Subcutaneous abdominal adipose tissue (tissue), 5 donors: ENCODE data around the gene RPL34.

ENCODE experiments used
- H3K27ac ChIP-seq: one replicate; pipeline ENCODE4 v1.7.0; 2013; ENCODE audit warnings: low read depth, mild to moderate bottlenecking, inconsistent platforms, low read length, moderate library complexity
- H3K27me3 ChIP-seq, 5 donors: one replicate each; pipeline ENCODE4 v1.7.0; 2013; ENCODE audit warnings: low read length in 5 of 5, inconsistent platforms in 1 of 5; ENCODE audit not compliant: control insufficient read depth in 5 of 5, insufficient read depth in 4 of 5
- H3K36me3 ChIP-seq, 5 donors: one replicate each; pipeline ENCODE4 v1.7.0; 2013; ENCODE audit warnings: low read length in 5 of 5; ENCODE audit not compliant: control insufficient read depth in 5 of 5, insufficient read depth in 5 of 5
- H3K4me1 ChIP-seq, 5 donors: one replicate each; pipeline ENCODE4 v1.7.0; 2013; ENCODE audit warnings: low read length in 5 of 5, mild to moderate bottlenecking in 3 of 5, moderate library complexity in 1 of 5; ENCODE audit not compliant: control insufficient read depth in 5 of 5, insufficient read depth in 5 of 5
- H3K4me3 ChIP-seq, 5 donors: one replicate each; pipeline ENCODE4 v1.7.0; 2013; ENCODE audit warnings: low read length in 5 of 5, low read depth in 1 of 5
- H3K9ac ChIP-seq, 5 donors: one replicate each; pipeline ENCODE4 v1.7.0; 2013; ENCODE audit warnings: low read length in 5 of 5, mild to moderate bottlenecking in 4 of 5, moderate library complexity in 3 of 5
- H3K9me3 ChIP-seq, 5 donors: one replicate each; pipeline ENCODE4 v1.7.0; 2013; ENCODE audit warnings: low read length in 5 of 5; ENCODE audit not compliant: control insufficient read depth in 5 of 5
- donor health status: healthy.
- donor health status: healthy.
- donor health status: healthy.
- donor health status: healthy.
- donor health status: healthy.

The RPL34 gene

GRCh38 chr4:108596344-108596743 lies 24.0 kb upstream of the RPL34 start:
- no peaks in the 10 kb centered on the region for H3K27me3 ChIP-seq
- no peaks in the 10 kb centered on the region for H3K36me3 ChIP-seq
- H3K9me3 ChIP-seq = no peaks in the 10 kb centered on the region
- no peak overlapping the region for H3K27ac ChIP-seq
- H3K4me3 ChIP-seq = no peak overlapping the region
- peaks cover 0 to 3% (median 0%) of the 10 kb centered on the region in 5 donors for H3K4me1 ChIP-seq
- no peak overlapping the region for H3K9ac ChIP-seq

- Histone ChIP-seq H3K27me3 (no peaks in the 10 kb centered on the region), H3K27ac (no peak overlapping the region), H3K9ac (no peak overlapping the region), H3K36me3 (no peaks in the 10 kb centered on the region), H3K9me3 (no peaks in the 10 kb centered on the region), H3K4me1 (no peaks in the 10 kb centered on the region), H3K4me3 (no peak overlapping the region)
These were observed 19.3 kb upstream of the RPL34 start for GRCh38 chr4:108601106-108601505.

GRCh38 chr4:108601532-108601931 lies 18.8 kb upstream of the RPL34 start:
- Histone ChIP-seq H3K4me3 (no peak overlapping the region), H3K9ac (no peak overlapping the region), H3K36me3 (no peaks in the 10 kb centered on the region), H3K27me3 (no peaks in the 10 kb centered on the region), H3K27ac (no peak overlapping the region), H3K9me3 (no peaks in the 10 kb centered on the region), H3K4me1 (no peaks in the 10 kb centered on the region)

- no peaks in the 10 kb centered on the region for H3K36me3 ChIP-seq
- no peaks in the 10 kb centered on the region for H3K4me1 ChIP-seq
- H3K4me3 ChIP-seq = no peak overlapping the region
- no peak overlapping the region for H3K27ac ChIP-seq
- no peaks in the 10 kb centered on the region for H3K9me3 ChIP-seq
- H3K27me3 ChIP-seq = no peaks in the 10 kb centered on the region
- H3K9ac ChIP-seq = no peak overlapping the region
These were observed 18.2 kb upstream of the RPL34 start for GRCh38 chr4:108602163-108602562.

GRCh38 chr4:108607079-108607815 lies 13.1 kb upstream of the RPL34 start:
- H3K36me3 ChIP-seq = no peaks in the 10 kb centered on the region
- no peaks in the 10 kb centered on the region for H3K9me3 ChIP-seq
- H3K27me3 ChIP-seq = no peaks in the 10 kb centered on the region
- no peak overlapping the region for H3K27ac ChIP-seq
- no peak overlapping the region for H3K9ac ChIP-seq
- no peak overlapping the region for H3K4me3 ChIP-seq
- peaks cover 0 to 2% (median 0%) of the 10 kb centered on the region in 5 donors for H3K4me1 ChIP-seq

GRCh38 chr4:108611365-108611764 lies 9.0 kb upstream of the RPL34 start:
- Histone ChIP-seq H3K4me1 (peaks cover 0 to 2% (median 0%) of the 10 kb centered on the region in 5 donors), H3K9ac (no peak overlapping the region), H3K4me3 (peak overlapping the region; percentile 20 to 63 (median 43)), H3K27me3 (no peaks in the 10 kb centered on the region), H3K27ac (no peak overlapping the region), H3K36me3 (no peaks in the 10 kb centered on the region), H3K9me3 (no peaks in the 10 kb centered on the region)

GRCh38 chr4:108612365-108612764 lies 8.0 kb upstream of the RPL34 start:
- Histone ChIP-seq H3K4me1 (peaks cover 0 to 2% (median 0%) of the 10 kb centered on the region in 5 donors), H3K4me3 (no peak overlapping the region), H3K27me3 (no peaks in the 10 kb centered on the region), H3K27ac (no peak overlapping the region), H3K9ac (no peak overlapping the region), H3K9me3 (no peaks in the 10 kb centered on the region), H3K36me3 (no peaks in the 10 kb centered on the region)

GRCh38 chr4:108619372-108620100 lies 840 bp upstream of the RPL34 start:
- H3K4me1 ChIP-seq = peaks cover 2 to 30% (median 24%) of the 10 kb centered on the region in 5 donors
- peaks cover 20 to 29% (median 27%) of the 10 kb centered on the region in 5 donors for H3K36me3 ChIP-seq
- peak overlapping the region; percentile 76 to 100 (median 98) for H3K4me3 ChIP-seq
- peak overlapping the region; percentile 9 to 89 (median 52) for H3K9ac ChIP-seq
- peak overlapping the region; percentile 8 for H3K27ac ChIP-seq
- no peaks in the 10 kb centered on the region for H3K27me3 ChIP-seq
- no peaks in the 10 kb centered on the region for H3K9me3 ChIP-seq

GRCh38 chr4:108620933-108621905 lies 843 bp downstream of the RPL34 start:
- Histone ChIP-seq H3K9me3 (no peaks in the 10 kb centered on the region), H3K27me3 (no peaks in the 10 kb centered on the region), H3K36me3 (peaks cover 27 to 46% (median 43%) of the 10 kb centered on the region in 5 donors), H3K4me1 (peaks cover 2 to 30% (median 24%) of the 10 kb centered on the region in 5 donors), H3K27ac (peak overlapping the region; percentile 88), H3K4me3 (peak overlapping the region; percentile 76 to 100 (median 98)), H3K9ac (peak overlapping the region; percentile 69 to 96 (median 89))
